Vagina (tissue), 2 donors: Measurements from ENCODE around the gene ZNF780B. TPM values are rescaled to one million over a fixed set of nuclear protein-coding genes. Genes with fewer than 3 reads are reported as not detected.

Source experiments
- DNase-seq, 2 donors: peaks; one replicate each; pipeline ENCODE4 v3.0.0-alpha.2; 2017; ENCODE audit errors: extremely low spot score in 2 of 2
- H3K27ac ChIP-seq: fragments of 200-600 bp; sonication (generic); one replicate; pipeline ENCODE4 v1.5.1; 2019
- H3K27me3 ChIP-seq: fragments of 200-600 bp; sonication (generic); one replicate; pipeline ENCODE4 v1.5.1; 2019
- H3K36me3 ChIP-seq, 2 donors: fragments of 200-600 bp; sonication (generic); one replicate each; pipeline ENCODE4 v1.5.1; 2017 to 2019
- H3K4me1 ChIP-seq: fragments of 200-600 bp; sonication (generic); one replicate; pipeline ENCODE4 v1.5.1; 2019
- H3K4me3 ChIP-seq, 2 donors: fragments of 200-600 bp; sonication (generic); 1 replicate in 1 of 2; 2 replicates in 1 of 2; pipeline ENCODE4 v1.5.1; 2016 to 2019
- H3K9me3 ChIP-seq: fragments of 200-600 bp; sonication (generic); one replicate; pipeline ENCODE4 v1.5.1; 2019
- POLR2A ChIP-seq, 2 donors: fragments of 450-650 bp; IDR thresholded peaks; one replicate each; pipeline ENCODE4 v1.6.1; 2017; ENCODE audit warnings: antibody characterized with exemption in 2 of 2, mild to moderate bottlenecking in 2 of 2, moderate library complexity in 2 of 2
- POLR2AphosphoS5 ChIP-seq, 2 donors: sonication (generic); formaldehyde crosslinking; IDR thresholded peaks; one replicate each; pipeline ENCODE4 v1.9.0; 2017; ENCODE audit warnings: antibody characterized with exemption in 2 of 2, mild to moderate bottlenecking in 2 of 2, low read depth in 1 of 2; ENCODE audit not compliant: insufficient read depth in 1 of 2
- intact Hi-C: fragments of 100-400 bp; cut with DNase I; formaldehyde crosslinking; loops from one replicate; pipeline ENCODE4 v1.15.1; 2023
- total RNA-seq: library from RNA; depleted of rRNA; stranded (reverse); fragments of >200 nt; gene quantifications from one replicate; pipeline ENCODE4 v1.2.3, GENCODE V29; 2016
- TF ChIP-seq, protein P1 (sequence below), 3 experiments: fragments of 450-650 bp in 2 of 3; fragments of 200-600 bp in 1 of 3; sonication (generic) in 1 of 3; IDR thresholded peaks; one replicate each; pipeline ENCODE4 v1.5.1; 2017 to 2019; ENCODE audit warnings: antibody characterized with exemption in 3 of 3, mild to moderate bottlenecking in 2 of 3, moderate library complexity in 2 of 3

ZNF780B gene
- total RNA-seq, 1 donor from 2014 or later = 12.0 TPM

DNA sequence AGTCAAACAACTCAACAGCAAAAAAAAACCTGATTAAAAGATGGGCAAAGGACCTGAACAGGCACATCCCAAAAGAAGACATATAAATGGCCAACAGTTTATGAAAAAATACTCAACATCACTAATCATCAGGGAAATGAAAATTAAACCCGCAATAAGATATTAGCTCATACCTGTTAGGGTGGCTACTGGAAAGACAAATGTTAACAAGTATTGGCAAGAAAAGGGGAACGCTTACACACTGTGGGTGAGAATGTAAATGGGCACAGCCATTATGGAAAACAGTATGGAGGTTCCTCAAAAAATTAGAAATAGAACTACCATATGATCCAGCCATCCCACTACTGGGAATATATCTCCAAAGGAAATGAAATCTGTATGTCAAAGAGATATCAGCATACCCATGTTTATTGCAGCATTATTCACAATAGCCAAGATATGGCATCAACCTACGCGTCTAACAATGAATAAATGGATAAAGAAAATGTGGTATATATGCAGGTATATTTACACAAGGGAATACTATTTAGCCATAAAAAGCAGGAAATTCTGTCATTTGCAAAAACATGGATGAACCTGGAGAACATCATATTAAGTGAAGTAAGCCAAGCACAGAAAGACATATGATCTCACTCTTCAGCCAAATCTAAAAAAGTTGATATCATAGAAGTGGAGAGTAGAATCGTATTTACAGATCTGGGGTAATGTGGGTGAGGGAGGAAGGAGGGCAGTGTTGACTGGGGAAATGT, 32.4 kb upstream of the ZNF780B start:
- H3K4me3 ChIP-seq = no peak overlapping the region

DNA sequence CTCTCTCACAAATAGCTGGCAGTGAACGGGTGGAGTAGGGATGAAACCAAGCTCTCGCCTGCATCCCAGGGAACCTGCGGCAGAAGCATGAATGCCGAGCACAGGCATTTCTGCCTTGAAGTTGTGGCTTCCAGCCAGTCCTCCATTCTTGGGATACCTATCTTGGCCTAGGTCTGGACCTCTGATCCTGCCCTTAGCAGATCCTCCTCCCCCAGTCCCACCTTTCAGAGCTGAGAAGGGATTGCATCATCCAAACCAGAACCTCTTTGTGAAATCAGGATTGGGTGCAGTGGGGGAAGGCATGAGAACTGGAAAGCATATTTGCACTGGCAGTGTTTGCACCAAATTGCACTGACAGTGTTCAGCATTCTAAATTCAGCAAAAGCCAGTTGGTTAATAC, 28.9 kb upstream of the ZNF780B start:
- Histone ChIP-seq H3K9me3 (peaks cover 8% of the 10 kb centered on the region), H3K36me3 (peaks cover 0 to 42% of the 10 kb centered on the region in 2 donors), H3K27ac (no peak overlapping the region), H3K27me3 (no peaks in the 10 kb centered on the region), H3K4me1 (peaks cover 16% of the 10 kb centered on the region), H3K4me3 (no peak overlapping the region)
- TF ChIP-seq POLR2AphosphoS5 (IDR thresholded peaks at IDR 0.05; ENCODE audit: insufficient read depth in 1 of 2, low read depth in 1 of 2) (no peak), POLR2A (IDR thresholded peaks at IDR 0.05) (no peak)
- TF ChIP-seq, protein P1, sequence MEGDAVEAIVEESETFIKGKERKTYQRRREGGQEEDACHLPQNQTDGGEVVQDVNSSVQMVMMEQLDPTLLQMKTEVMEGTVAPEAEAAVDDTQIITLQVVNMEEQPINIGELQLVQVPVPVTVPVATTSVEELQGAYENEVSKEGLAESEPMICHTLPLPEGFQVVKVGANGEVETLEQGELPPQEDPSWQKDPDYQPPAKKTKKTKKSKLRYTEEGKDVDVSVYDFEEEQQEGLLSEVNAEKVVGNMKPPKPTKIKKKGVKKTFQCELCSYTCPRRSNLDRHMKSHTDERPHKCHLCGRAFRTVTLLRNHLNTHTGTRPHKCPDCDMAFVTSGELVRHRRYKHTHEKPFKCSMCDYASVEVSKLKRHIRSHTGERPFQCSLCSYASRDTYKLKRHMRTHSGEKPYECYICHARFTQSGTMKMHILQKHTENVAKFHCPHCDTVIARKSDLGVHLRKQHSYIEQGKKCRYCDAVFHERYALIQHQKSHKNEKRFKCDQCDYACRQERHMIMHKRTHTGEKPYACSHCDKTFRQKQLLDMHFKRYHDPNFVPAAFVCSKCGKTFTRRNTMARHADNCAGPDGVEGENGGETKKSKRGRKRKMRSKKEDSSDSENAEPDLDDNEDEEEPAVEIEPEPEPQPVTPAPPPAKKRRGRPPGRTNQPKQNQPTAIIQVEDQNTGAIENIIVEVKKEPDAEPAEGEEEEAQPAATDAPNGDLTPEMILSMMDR (IDR thresholded peaks at IDR 0.05) = no peak
- no peak for DNase-seq
- intact Hi-C loops = no loop called here

More for the DNA sequence above, 32.4 kb upstream of the ZNF780B start:
- TF ChIP-seq, protein P1 (IDR thresholded peaks at IDR 0.05) = no peak
- TF ChIP-seq POLR2A (IDR thresholded peaks at IDR 0.05) = no peak
- no peak for TF ChIP-seq POLR2AphosphoS5 (IDR thresholded peaks at IDR 0.05; ENCODE audit: insufficient read depth in 1 of 2, low read depth in 1 of 2)
- H3K36me3 ChIP-seq = peaks cover 0 to 13% of the 10 kb centered on the region in 2 donors
- peaks cover 19% of the 10 kb centered on the region for H3K4me1 ChIP-seq
- H3K27ac ChIP-seq = no peak overlapping the region
- no peak for DNase-seq
- no peaks in the 10 kb centered on the region for H3K27me3 ChIP-seq
- intact Hi-C loops = no loop called here
- H3K9me3 ChIP-seq = no peaks in the 10 kb centered on the region

DNA sequence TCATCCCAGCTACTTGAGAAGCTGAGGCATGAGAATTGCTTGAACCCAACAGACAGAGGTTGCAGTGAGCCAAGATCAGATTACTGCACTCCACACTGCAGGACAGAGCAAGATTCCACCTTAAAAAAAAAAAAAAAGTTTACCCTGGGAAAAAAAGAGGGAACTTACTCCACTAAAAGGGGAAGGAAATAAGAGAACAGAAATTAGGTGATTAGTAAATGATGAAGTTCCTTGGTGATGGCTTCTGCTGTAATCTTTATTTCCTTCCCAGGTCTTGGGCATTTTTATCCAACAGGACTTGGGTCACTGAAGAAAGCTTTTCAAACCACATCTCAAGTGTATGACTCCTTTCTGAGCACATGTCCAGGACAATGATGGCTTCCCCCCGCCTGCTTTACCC, 25.4 kb upstream of the ZNF780B start:
- H3K27ac ChIP-seq = no peak overlapping the region
- peaks cover 5 to 76% of the 10 kb centered on the region in 2 donors for H3K36me3 ChIP-seq

DNA sequence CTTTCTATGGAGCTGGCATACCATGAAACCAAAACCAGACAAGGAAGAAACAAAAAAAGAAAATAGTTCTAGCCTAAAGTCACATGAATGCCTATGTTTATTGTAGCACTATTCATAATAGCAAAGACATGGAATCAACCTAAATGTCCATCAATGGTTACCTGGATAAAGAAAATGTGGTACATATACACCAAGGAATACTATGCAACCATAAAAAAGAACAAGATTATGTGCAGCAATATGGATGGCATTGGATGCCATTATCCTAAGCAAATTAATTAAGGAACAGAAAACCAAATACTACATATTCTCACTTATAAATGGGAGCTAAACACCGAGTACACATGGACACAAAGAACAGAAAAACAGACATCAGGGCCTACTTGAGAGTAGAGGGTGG, 24.3 kb upstream of the ZNF780B start:
- H3K4me3 ChIP-seq = no peak overlapping the region
- H3K4me1 ChIP-seq = no peaks in the 10 kb centered on the region
- peaks cover 7 to 87% of the 10 kb centered on the region in 2 donors for H3K36me3 ChIP-seq
- intact Hi-C loops = no loop called here
- no peaks in the 10 kb centered on the region for H3K27me3 ChIP-seq
- DNase-seq = no peak
- no peak overlapping the region for H3K27ac ChIP-seq
- peaks cover 17% of the 10 kb centered on the region for H3K9me3 ChIP-seq
- TF ChIP-seq POLR2A (IDR thresholded peaks at IDR 0.05) = no peak
- no peak for TF ChIP-seq POLR2AphosphoS5 (IDR thresholded peaks at IDR 0.05; ENCODE audit: insufficient read depth in 1 of 2, low read depth in 1 of 2)
- TF ChIP-seq, protein P1 (IDR thresholded peaks at IDR 0.05) = no peak

More for the DNA sequence above, 25.4 kb upstream of the ZNF780B start:
- Histone ChIP-seq H3K27me3 (no peaks in the 10 kb centered on the region), H3K4me1 (no peaks in the 10 kb centered on the region), H3K9me3 (peaks cover 17% of the 10 kb centered on the region), H3K4me3 (no peak overlapping the region)
- no peak for DNase-seq
- TF ChIP-seq, protein P1 (IDR thresholded peaks at IDR 0.05) = no peak
- TF ChIP-seq POLR2A (IDR thresholded peaks at IDR 0.05) = no peak
- intact Hi-C loops = no loop called here

DNA sequence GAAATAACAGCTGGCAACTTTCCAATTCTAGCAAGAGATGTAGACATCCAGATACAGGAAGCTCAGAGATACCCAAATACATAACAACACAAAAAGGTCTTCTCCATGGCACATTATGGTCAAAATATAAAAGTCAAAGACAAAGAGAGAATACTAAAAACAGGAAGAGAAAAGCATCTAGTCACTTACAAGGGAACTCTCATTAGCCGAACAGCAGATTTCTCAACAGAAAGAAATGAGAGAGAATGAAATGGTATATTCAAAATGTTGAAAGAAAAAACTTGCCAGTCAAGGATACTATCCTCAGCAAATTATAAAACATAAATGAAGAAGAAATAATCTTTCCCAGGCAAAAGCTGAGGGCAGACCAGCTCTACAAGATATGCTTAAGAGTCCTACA, 22.3 kb upstream of the ZNF780B start:
- Histone ChIP-seq H3K4me3 (no peak overlapping the region), H3K4me1 (no peaks in the 10 kb centered on the region), H3K36me3 (peaks cover 7 to 91% of the 10 kb centered on the region in 2 donors), H3K27me3 (no peaks in the 10 kb centered on the region), H3K27ac (no peak overlapping the region), H3K9me3 (peaks cover 22% of the 10 kb centered on the region)
- TF ChIP-seq, protein P1 (IDR thresholded peaks at IDR 0.05) = no peak
- TF ChIP-seq POLR2AphosphoS5 (IDR thresholded peaks at IDR 0.05; ENCODE audit: insufficient read depth in 1 of 2, low read depth in 1 of 2) (no peak), POLR2A (IDR thresholded peaks at IDR 0.05) (no peak)
- DNase-seq = no peak
- intact Hi-C loops = no loop called here
